Measurements from ENCODE around the gene AFF1.

The AFF1 gene

GRCh38 chr4:87019898-87020297, 85.1 kb downstream of the AFF1 start:
- no peak for DNase-seq (ENCODE audit: low read depth)
- H3K4me3 ChIP-seq (ENCODE audit: low read depth, low read length): no peak overlapping the region
- TF ChIP-seq, protein P1, sequence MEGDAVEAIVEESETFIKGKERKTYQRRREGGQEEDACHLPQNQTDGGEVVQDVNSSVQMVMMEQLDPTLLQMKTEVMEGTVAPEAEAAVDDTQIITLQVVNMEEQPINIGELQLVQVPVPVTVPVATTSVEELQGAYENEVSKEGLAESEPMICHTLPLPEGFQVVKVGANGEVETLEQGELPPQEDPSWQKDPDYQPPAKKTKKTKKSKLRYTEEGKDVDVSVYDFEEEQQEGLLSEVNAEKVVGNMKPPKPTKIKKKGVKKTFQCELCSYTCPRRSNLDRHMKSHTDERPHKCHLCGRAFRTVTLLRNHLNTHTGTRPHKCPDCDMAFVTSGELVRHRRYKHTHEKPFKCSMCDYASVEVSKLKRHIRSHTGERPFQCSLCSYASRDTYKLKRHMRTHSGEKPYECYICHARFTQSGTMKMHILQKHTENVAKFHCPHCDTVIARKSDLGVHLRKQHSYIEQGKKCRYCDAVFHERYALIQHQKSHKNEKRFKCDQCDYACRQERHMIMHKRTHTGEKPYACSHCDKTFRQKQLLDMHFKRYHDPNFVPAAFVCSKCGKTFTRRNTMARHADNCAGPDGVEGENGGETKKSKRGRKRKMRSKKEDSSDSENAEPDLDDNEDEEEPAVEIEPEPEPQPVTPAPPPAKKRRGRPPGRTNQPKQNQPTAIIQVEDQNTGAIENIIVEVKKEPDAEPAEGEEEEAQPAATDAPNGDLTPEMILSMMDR (IDR thresholded peaks at IDR 0.05; ENCODE audit: insufficient read depth, low read depth, low read length, missing control alignments): no peak

GRCh38 chr4:87024201-87024600, 89.4 kb downstream of the AFF1 start:
- TF ChIP-seq, protein P1 (IDR thresholded peaks at IDR 0.05; ENCODE audit: insufficient read depth, low read depth, low read length, missing control alignments): no peak
- no peak overlapping the region for H3K4me3 ChIP-seq (ENCODE audit: low read depth, low read length)
- no peak for DNase-seq (ENCODE audit: low read depth)

DNA sequence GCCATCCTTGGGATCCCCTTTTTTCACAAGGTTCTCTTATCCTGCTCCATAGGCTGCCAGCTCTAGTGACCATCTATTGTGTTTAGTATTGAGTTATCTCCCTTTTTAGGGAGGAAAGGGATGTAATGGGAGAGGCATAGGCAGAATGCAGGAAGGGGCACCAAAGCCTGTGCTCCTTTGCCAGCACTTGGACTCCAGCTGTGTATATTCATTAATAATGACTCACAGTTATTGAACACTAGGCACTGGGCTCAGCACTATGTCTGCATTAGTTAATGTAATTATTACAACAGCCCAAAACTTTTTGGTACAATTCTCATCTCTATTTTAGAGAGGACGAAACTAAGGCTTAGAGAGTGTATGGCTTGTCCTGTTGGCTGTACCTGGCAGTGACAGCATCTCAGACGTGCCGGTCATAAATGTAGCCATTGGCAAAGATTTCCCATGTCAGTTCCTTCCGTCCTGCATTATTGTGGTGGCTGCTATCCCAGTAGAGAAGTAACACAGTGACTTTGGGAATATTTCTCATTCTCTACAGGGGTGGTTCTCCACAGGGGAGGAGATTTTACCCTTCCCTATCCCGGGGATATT, 90.3 kb downstream of the AFF1 start:
- no peak overlapping the region for H3K4me3 ChIP-seq (ENCODE audit: low read depth, low read length)
- no peak for DNase-seq (ENCODE audit: low read depth)
- TF ChIP-seq, protein P1 (IDR thresholded peaks at IDR 0.05; ENCODE audit: insufficient read depth, low read depth, low read length, missing control alignments): no peak

DNA sequence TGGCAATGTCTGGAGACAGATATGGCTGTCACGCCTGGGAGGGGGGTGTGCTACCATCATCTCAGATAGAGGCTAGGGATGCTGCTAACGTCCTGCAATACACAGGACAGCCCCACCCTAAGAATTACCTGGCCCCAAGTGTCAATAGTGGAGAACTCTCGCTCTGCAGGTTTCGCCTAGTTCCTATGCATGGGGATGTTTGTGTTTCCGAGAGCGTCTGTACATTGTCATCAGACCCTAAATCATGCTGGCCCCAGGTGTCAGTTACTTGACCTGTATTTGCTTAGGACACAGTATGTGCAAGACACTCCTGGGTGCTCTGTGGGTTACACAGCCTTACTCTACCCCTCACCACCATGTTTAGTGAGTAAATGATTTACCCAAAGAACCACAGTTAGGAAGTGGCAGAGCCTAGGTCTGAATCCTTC, 90.8 kb downstream of the AFF1 start:
- no peak overlapping the region for H3K4me3 ChIP-seq (ENCODE audit: low read depth, low read length)
- DNase-seq (ENCODE audit: low read depth): no peak
- TF ChIP-seq, protein P1 (IDR thresholded peaks at IDR 0.05; ENCODE audit: insufficient read depth, low read depth, low read length, missing control alignments): no peak

DNA sequence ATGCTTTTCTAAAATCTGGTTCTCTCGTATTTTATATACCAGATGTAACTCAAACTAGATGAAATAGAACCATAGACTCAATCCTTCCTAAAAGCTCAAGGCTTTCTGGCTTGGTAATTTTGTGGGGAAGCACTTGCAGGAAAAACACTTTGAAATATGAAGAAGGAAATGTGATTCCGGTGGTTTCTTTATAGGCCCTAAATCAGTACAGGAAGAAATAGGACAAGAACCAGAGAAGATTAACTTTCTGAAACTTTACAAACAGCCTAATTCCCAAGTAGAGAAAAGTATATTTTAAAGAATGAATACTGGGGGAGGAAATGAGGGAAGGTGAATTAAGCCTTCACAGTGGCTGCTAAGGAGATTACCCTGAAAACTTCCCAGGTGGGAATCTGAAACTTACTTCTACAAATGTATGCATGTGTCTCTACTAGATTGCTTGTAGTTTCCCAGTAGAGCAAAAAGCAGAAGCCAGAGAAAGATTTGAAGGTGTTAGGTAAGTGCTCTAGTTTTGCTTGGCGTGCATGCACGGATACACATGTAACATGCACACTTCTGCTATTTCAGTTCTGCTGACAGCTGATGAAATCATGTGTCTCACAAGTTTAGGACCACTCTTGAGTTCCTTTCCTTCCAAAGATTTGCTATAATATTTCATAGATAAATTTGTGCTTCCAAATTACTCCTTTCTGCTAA, 92.1 kb downstream of the AFF1 start:
- no peak overlapping the region; the same call in 1 of the 2 replicates for H3K4me3 ChIP-seq (ENCODE audit: low read depth, low read length)
- DNase-seq (ENCODE audit: low read depth): peak; percentile 91

DNA sequence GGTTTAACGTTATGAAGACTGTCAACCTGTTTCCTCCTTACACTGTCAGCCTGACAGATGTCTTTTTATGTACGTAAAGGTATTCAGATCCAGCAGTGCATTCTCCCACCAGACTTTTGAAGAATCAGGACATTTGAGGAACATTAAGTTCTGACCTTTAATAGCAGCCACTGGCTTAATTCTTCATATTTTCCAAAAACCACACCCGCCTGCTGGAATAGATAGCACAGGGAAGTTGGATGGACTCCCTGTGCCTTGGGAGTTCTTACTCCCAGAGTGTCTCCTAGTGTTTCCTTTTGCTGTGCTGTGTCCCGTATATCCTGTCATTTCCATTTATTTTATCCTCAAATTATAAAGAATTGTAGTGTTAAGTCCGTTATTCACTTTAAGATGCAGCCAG, 94.5 kb downstream of the AFF1 start:
- TF ChIP-seq, protein P1 (IDR thresholded peaks at IDR 0.05; ENCODE audit: insufficient read depth, low read depth, low read length, missing control alignments): no peak
- no peak overlapping the region for H3K4me3 ChIP-seq (ENCODE audit: low read depth, low read length)
- no peak for DNase-seq (ENCODE audit: low read depth)

More for the DNA sequence above, 92.1 kb downstream of the AFF1 start:
- TF ChIP-seq, protein P1 (IDR thresholded peaks at IDR 0.05; ENCODE audit: insufficient read depth, low read depth, low read length, missing control alignments): no peak

All from GM12865 (cell line).